Hepatic stellate cell (primary cell): Measurements from ENCODE around the gene CLDN8.

Source experiments
- DNase-seq: peaks from one replicate; pipeline ENCODE4 v3.0.0; 2011; ENCODE audit warnings: low spot score

CLDN8 gene

DNA sequence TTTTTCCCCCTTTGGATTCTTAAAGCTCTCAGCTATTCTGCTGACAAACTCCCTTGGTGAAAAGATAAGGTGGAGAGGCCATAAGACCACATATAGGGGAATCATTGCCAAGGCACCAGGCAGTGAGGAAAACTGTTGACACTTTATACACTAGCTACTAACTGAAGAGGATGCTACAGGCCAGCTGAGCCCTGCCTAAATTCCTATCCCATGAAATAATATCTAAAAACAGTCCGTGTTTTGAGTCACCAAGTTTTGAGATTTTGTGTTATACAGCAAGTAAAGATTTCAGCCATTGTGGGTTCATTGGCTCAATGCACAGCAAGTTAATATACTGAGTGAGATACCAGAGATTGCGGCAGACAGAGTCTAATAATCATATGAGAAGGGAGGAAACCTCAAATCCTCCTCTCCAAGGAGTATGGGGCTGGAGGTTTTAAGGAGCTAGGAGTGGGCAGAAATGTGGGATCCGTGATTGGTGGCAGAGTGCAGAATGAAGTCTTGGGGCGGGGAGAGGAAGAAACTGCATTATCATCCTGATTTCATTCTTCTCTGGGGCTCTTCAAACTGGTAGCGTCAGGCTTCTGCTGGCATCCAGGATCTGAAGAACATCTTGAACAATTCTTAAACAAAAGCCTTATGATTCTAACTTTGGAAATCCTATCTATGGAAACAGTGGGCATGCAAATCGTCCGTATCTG lies 9.2 kb downstream of the CLDN8 start:
- DNase-seq, result peak; percentile 21

DNA sequence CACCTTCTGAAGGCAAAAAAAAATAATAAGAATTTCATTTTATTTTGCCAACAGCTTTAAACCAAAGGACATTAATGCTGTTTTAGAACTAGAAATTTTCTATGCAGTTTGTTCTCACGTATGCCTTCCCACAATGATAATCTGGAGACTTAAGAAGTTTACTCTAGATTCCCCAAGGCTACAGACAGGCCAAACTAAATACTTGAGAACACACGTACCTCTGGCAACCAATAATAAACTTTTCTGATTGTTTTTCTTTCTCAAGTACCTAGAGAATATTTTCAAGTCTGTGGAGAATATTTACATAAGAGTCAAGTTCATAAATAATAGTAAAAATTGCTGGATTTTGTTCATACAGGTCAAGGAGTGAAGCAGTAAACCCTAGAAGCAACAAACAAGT lies 15.9 kb downstream of the CLDN8 start:
- no peak for DNase-seq

GRCh38 chr21:30194701-30195299 lies 21.1 kb downstream of the CLDN8 start:
- no peak for DNase-seq

DNA sequence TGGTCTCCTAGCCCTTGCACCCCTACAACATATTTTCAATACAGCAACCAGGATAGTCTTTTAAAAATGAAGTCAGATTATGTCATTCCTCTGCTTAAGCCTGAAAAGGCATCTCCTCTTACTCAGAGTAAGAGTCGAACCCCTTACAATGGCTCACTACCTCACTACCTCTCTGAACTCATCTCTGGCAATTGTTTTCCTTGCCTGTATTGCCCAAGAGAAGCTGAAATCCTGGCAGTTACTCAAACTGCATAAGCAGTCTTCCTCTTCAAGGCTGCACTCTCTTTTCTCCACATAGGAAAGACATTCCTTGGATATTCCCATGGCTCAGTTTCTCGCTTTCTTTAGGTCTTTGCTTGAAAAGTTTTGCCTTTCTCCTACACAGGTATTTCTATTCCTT lies 22.7 kb downstream of the CLDN8 start:
- DNase-seq, result no peak

GRCh38 chr21:30190554-30190953 lies 25.3 kb downstream of the CLDN8 start:
- DNase-seq, result no peak

- no peak for DNase-seq
Measured at GRCh38 chr21:30189773-30190172, 26.1 kb downstream of the CLDN8 start.

DNA sequence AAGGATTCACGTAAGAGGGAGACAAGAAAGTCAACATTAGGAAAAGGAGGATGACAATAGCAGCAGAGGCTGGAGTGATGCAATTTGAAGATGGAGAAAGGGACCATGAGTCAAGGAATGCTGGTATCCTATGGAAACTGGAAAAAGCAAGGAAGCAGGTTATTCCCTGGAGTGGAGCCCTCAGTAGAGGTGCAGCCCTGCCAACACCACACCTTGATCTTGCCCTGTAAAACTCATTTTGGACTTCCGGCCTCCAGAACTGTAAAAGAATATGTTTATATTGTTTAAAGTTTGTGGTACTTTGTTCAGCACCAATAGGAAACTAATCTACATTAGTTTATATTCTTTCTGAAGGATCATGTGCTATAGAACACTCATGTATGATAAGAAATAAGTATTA lies 29.7 kb downstream of the CLDN8 start:
- no peak for DNase-seq

DNA sequence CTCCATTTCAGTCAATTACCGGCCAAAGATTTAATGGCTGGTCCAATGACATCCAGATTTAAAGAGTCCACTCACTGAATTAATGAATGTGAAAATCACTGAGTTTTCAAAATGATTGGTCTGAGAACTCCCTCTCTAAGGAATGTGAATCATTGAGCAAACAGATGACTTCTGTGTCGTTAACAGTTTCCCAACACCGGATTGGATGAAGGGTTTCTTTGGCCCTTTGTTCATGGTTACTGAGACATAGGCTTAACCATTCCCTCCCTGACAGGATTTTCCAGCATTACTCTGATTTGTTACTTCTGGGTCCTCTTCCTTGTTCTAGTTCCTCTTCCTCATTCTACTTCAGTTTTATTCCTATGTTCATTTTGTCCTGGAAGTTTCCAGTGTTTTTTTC lies 47.8 kb downstream of the CLDN8 start:
- DNase-seq, result no peak

GRCh38 chr21:30166705-30167104 lies 49.2 kb downstream of the CLDN8 start, which contains the start of gene CLDN17:
TSS of gene CLDN17 (minus strand) at chr21:30166805. CDS start at chr21:30166617, 188 bp downstream.
- DNase-seq, result no peak

- DNase-seq, result no peak
Measured at GRCh38 chr21:30166171-30166570, 49.7 kb downstream of the CLDN8 start.

GRCh38 chr21:30164796-30165195 lies 51.1 kb downstream of the CLDN8 start:
- no peak for DNase-seq
